GM19023 (cell line): ENCODE results near the gene KCNK18.
A peak's percentile ranks its signal among the peaks of the same experiment; 100 is the strongest.
"Not testable (repeated sequence)": the region's sequence is repeated elsewhere in the genome, so short reads cannot be mapped to it uniquely, and the experiment has no call there.

Experiments used
- ATAC-seq: cut with Tn5 transposase; IDR thresholded peaks from one replicate; pipeline ENCODE4 v1.9.1; 2021; ENCODE audit warnings: mild to moderate bottlenecking, moderate library complexity; ENCODE audit not compliant: unreplicated experiment

The KCNK18 gene

GRCh38 chr10:117170244-117170643 lies 27.0 kb upstream of the KCNK18 start:
- no peak for ATAC-seq

- ATAC-seq, result peak; percentile 88
These were observed 22.7 kb upstream of the KCNK18 start for GRCh38 chr10:117174439-117175214.

GRCh38 chr10:117175215-117175900 lies 21.9 kb upstream of the KCNK18 start:
- peak; percentile 38 for ATAC-seq

GRCh38 chr10:117175901-117176534 lies 21.3 kb upstream of the KCNK18 start:
- ATAC-seq, result peak; percentile 39

GRCh38 chr10:117178190-117178589 lies 19.1 kb upstream of the KCNK18 start:
- ATAC-seq, result no peak

GRCh38 chr10:117184296-117184695 lies 13.0 kb upstream of the KCNK18 start:
- ATAC-seq, result no peak

- no peak for ATAC-seq
These were observed 12.5 kb upstream of the KCNK18 start for GRCh38 chr10:117184821-117185220.

- not testable (repeated sequence) for ATAC-seq
These were observed 11.5 kb upstream of the KCNK18 start for GRCh38 chr10:117185817-117186216.

GRCh38 chr10:117186832-117187615 lies 10.3 kb upstream of the KCNK18 start:
- no peak for ATAC-seq

- ATAC-seq, result no peak
These were observed 8.9 kb upstream of the KCNK18 start for GRCh38 chr10:117188371-117188770.

GRCh38 chr10:117189557-117189956 lies 7.7 kb upstream of the KCNK18 start:
- no peak for ATAC-seq

GRCh38 chr10:117198088-117198487 lies 799 bp downstream of the KCNK18 start:
- ATAC-seq, result no peak

- no peak for ATAC-seq
These were observed 4.5 kb downstream of the KCNK18 start for GRCh38 chr10:117201826-117202225.

GRCh38 chr10:117204316-117204715 lies 7.0 kb downstream of the KCNK18 start:
- no peak for ATAC-seq

GRCh38 chr10:117212176-117212575 lies 14.9 kb downstream of the KCNK18 start:
- ATAC-seq, result no peak

GRCh38 chr10:117214401-117214800 lies 17.1 kb downstream of the KCNK18 start:
- ATAC-seq, result no peak

GRCh38 chr10:117215079-117215478 lies 17.8 kb downstream of the KCNK18 start:
- no peak for ATAC-seq

- ATAC-seq, result no peak
These were observed 18.7 kb downstream of the KCNK18 start for GRCh38 chr10:117216028-117216427.

- peak; percentile 83 for ATAC-seq
These were observed 19.4 kb downstream of the KCNK18 start for GRCh38 chr10:117216611-117217195.

- ATAC-seq, result peak; percentile 35
These were observed 20.0 kb downstream of the KCNK18 start for GRCh38 chr10:117217196-117217761.
